ENCODE results near the gene RGS9.

DNA sequence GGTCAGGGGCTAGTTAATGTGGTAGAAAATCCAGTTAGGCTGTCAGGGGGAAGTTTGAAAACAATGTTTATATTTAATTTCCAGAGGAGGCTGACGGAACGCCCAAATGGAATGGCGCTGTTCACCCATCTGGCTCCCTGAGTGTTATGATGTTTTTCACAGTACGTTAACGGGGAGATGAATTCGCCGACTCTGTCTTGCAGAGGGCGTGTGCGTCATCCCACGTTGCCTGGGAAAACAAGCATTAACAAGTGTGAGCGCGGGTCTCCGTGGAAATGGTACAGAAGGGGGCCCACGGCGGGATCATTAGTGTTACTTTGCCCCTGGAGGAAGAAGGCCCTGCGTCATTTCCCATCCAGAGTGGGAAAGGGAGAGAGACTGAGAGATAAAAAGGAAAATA, 29.6 kb downstream of the RGS9 start:
- TF ChIP-seq POLR2A (IDR thresholded peaks at IDR 0.05) (no peak), CTCF (IDR thresholded peaks at IDR 0.05 in 8 of 11, conservative IDR thresholded peaks at IDR 0.05 in 3 of 11) (no peak)

Data from spleen (tissue), 7 donors.